GM21390 (cell line): ENCODE results near the gene KRTAP12-4.
"Not testable (repeated sequence)": the region's sequence is repeated elsewhere in the genome, so short reads cannot be mapped to it uniquely, and the experiment has no call there.

Experiments used
- ATAC-seq: cut with Tn5 transposase; IDR thresholded peaks from one replicate; pipeline ENCODE4 v1.9.1; 2021; ENCODE audit not compliant: unreplicated experiment

Gene KRTAP12-4

GRCh38 chr21:44687671-44688070 is 33.2 kb upstream of the KRTAP12-4 start:
- no peak for ATAC-seq

DNA sequence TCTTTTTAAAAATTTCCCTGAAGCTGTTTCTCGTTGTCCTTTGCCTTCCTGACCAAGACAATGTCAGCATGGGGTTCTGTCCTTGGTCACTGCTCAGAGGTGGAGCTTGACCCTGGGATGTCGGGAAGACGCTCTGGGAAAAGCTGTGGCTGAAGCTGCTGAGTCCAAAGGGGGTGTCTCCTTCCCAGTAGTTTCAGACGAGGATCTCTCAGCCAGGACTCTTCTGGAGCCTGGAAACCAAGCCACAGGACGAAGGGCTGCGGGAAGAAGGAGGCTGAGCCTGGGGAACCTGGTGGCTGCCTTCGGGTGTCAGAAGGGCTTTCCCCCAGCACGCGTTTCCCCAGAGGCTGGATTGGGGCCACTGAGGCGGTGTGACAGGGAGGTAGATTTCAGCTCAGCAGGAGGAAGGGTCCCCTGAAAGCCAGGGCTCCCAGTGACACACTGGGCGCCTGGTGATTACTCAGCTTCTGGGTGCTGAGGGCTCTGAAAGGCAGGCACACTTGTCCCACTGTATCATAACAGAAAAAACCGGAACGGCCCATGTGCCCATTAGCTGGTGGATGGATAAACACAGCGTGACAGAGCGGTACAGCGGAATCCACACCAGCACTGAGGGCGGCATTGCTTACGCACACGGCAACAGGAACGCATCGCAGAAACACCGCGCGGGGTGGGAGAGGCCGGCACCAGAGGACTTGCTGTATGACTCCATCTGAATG is 32.5 kb upstream of the KRTAP12-4 start:
- no peak for ATAC-seq

GRCh38 chr21:44686000-44686781 is 31.7 kb upstream of the KRTAP12-4 start:
- no peak for ATAC-seq

DNA sequence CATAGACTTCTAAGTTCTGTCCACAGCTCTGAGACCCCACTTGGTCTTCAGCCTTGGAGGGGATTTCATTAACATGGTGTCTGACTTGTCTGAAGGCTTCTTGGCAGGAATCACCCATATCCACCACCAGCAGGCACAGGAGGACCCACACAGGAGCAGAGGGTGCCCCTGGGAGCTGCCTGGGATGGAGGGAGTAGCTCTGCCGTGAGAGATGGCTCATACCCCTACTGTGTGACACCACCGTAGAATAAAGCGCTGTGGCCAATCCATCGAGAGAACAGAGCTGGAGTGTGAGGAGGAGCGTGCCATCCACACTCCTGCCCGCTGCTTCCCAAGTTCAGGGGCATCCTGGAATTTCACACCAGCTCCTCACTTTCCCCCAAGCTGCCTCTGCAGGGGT is 30.6 kb upstream of the KRTAP12-4 start:
- not testable (repeated sequence) for ATAC-seq

GRCh38 chr21:44684483-44684882 is 30.0 kb upstream of the KRTAP12-4 start:
- ATAC-seq, result no peak

DNA sequence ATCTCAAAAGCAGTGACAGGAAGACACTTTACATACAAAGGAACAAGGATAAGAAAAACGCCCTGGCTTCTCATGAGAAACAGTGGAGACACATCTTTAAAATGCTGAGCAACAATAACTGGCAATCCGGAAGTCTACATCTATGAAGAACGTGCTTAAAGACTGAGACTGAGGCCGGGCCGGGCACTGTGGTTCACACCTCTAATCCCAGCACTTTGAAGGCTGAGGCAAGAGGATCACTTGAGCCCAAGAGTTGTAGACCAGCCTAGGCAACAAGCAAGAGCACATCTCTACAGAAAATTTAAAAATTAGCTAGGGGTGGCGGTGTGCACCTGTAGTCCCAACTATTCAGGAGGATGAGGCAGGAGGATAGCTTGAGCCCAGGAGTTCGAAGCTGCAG is 29.6 kb upstream of the KRTAP12-4 start:
- ATAC-seq, result no peak

DNA sequence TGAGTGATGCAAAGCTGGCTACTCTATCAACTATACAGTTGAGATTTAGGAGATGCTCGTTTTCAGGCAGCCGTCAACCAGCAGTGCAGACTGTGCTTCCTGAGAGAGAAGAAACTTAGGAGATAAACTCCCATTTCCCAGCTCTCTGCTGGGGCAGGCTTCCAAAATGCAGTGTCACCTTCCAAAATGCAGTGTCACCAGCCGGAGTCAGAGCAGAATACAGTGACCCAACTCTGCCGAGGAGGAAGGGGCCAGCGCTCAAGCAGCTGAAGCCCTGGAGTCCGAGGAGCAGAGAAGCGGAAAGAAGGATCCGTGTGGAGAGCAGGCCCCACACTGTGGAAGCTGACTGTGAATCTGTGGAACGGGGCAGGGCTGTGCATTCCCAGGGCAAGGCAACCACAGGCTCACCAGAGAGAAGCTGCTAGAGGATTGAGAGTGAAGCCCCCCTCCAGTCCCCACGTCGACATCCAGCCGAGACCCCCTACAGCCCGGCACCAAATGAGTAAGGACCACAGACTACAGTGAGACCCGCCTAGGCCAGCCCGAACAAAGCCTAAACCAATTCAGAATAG is 28.2 kb upstream of the KRTAP12-4 start:
- no peak for ATAC-seq

DNA sequence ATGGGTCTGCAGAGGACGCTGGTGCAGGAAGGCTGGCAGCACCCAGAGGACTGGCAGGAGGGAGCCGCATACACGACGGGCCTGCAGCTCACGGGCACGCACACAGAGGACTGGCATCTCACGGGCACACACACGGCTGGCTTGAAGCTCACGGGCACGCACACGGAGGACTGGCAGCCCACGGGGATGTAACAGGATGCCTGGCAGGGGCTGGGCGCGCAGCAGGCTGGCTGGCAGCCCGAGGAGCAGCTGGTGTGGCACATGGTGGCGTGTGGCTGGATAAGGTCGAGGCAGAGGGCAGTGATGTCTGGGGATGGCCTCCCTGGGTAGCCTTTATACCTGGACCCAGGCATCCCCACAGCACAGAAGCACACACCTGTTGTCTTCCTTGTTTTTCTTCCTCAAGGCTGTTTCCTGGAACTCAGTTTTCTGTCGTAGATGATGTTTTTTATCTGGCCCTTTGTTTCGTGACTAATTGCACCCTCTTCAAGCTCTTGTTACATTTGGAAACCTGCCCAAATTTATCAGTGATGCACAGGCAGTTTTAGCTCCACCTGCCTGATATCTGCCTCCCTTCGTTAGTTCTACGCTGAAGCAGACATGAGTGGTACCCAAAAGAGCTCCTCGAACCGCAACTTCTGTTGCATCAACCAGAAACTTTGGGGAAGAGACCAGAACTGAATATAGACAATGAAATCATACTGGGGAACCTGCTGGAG is 27.6 kb upstream of the KRTAP12-4 start, which contains the start of gene KRTAP12-1:
TSS of gene KRTAP12-1 (minus strand) at position 303 of the 719 bp plus-strand sequence. CDS start at position 263, 40 bp downstream.
- no peak for ATAC-seq

- ATAC-seq, result no peak
These were observed 26.7 kb upstream of the KRTAP12-4 start for GRCh38 chr21:44681152-44681551.

- no peak for ATAC-seq
These were observed 23.4 kb upstream of the KRTAP12-4 start for GRCh38 chr21:44677881-44678280.

DNA sequence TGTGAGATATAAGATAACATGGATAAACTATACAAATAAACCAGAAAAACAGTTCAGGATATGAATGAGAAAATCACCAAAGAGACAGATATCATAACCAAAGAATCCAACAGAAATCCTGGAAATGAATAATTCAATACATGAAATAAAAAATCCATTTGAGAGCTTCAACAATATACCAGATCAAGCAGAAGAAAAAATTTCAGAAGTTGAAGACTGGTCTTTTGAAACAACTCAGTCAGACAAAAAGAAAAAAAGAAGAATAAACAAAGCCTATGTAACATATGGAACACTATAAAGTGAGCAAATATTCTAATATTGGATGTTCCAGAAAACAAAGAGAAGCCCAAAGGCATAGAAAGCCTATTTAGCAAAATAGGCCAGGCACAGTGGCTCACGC is 17.5 kb upstream of the KRTAP12-4 start:
- no peak for ATAC-seq

DNA sequence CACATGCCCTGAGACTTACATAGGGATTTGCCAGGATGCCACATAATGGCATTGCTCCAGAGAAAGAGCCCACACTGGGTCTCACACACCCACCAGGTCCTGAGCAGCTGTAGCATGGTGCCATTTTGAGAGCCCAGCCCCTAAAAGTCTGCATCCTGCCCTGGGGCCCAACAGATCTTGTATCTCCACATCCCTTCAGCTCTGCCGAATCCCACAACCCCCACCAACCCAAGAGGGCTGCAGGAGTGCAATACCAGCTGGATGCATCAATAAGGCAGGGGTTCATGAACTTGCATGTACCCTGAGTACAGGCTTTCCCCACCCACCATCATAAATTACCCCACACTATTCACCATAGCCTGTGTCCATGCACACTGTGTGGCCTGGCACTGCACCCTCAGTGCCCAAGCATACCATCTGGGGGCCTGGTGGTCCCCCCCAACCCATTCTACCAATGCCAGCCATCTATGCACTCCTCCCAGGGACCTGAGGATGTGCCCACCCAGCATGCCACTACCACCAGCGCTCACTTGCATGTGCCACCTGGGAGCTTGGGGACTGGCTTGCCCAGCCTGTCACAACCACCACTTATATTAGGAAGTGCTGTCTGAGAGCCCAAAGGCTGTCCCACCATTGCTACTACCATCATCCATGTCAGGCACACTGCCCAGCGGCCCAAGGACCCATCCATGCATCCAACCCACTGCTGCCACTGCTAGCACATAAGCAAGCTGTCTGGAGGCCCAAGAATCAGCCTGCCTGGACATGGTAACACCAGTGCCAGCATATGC is 16.4 kb upstream of the KRTAP12-4 start:
- no peak for ATAC-seq

DNA sequence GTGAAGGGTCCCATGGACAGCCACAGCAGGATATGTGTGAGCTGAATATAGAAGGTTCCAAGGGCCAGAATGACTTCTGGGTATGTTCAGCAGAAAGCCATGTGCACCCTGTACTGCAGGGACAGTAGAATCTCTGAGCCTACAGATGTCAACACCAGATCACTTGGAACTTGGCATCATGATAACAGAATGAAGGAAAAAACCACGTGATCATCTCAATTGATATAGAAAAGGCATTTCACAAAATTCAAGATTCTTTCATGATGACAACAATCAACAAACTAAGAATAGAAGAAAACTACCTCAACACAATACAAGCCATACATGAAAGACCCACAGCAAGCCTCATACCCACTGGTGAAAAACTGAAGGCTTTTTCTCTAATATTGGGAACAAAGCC is 13.2 kb upstream of the KRTAP12-4 start:
- no peak for ATAC-seq

GRCh38 chr21:44666401-44667320 is 12.2 kb upstream of the KRTAP12-4 start, which contains the start of gene KRTAP12-2:
KRTAP12-2 (minus strand) TSS chr21:44666927; CDS start chr21:44666886, 41 bp downstream.
- ATAC-seq, result no peak

DNA sequence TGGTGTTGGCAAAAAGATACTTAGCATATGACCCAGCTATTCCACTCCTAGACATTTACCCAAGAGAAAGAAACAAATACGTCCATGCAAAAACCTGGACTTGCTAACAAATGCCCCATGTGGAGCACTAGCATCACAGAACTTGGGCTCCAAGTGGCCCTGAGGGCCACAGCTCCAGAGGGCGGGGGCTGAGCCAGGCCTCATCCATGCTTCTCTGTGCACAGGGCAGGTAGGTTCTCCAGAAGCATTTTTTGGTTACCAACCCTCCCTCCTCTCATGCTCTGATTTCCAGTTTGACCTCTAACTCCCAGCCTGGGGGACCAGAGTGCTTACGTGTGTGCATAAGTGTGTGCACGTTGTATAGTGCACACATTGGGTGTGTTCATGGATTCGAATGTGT is 10.2 kb upstream of the KRTAP12-4 start:
- ATAC-seq, result no peak

DNA sequence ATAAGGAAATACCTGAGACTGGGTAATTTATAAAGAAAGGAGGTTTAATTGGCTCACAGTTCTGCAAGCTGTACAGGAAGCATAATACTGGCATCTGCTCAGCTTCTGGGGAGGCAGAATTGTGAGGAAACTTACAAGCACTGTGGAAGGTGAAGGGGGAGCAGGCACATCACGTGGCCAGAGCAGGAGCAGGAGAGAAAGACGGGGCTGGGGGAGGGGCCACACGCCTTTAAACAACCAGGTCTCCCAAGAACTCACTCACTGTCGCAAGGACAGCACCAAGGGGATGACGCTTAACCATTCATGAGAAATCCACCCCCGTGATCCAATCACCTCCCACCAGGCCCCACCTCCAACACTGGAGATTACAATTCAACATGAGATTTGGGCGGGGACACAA is 7.1 kb upstream of the KRTAP12-4 start:
- ATAC-seq, result not testable (repeated sequence)

GRCh38 chr21:44658913-44659595 is 4.6 kb upstream of the KRTAP12-4 start:
- no peak for ATAC-seq

GRCh38 chr21:44658541-44658910 is 4.1 kb upstream of the KRTAP12-4 start:
- ATAC-seq, result no peak
